ENCODE measurements around the gene RAD18.

Gene RAD18

DNA sequence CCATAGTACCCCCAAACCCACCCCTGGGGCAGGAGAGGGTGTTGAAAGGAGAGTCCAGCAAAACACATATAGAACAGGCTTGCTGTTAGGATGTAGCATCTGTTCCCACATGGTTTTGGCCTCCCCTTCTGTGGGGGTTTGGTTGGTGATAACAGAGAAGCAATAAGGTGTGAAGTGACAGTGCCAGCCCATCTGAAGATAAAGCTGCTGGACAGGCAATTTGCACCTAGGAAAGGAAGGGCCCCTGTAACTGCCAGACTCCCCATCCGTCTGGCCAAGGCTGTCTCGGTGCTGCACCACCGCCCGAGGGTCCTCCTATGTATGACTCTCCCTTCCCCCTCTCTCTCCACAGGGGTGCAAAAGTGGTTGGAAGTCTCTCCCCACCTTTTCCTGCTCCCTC lies 99.4 kb downstream of the RAD18 start:
- DNase-seq, result no peak

DNA sequence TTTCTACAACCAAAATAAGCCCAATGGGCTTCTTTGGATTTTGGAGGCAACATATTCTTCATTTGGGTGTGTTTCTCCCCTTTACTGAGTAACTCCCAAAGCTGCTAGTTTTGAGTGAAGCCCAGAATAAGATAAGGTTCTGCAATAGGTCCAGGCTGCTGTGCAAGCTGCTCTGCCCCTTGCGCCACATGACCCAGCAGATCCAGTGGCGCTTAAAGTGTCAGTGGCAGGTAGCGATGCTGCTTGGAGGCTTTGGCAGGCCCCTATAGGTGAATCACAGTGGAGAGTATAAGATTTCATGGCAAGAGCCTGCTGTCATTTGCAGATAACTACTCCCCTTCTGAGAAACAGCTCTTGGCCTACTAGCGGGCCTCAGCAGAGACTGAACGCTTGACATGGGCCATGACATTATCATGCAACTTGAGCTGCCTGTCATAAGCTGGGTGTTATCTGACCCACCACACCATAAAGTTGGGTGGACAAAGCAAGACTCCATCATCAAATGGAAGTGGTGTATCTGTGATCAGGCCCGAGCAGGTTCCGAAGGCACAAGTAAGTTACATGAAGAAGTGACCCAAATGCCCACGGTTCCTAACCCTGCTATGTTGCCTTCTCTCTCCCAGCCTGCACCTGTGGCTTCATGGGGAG lies 105.4 kb downstream of the RAD18 start:
- DNase-seq, result no peak

DNA sequence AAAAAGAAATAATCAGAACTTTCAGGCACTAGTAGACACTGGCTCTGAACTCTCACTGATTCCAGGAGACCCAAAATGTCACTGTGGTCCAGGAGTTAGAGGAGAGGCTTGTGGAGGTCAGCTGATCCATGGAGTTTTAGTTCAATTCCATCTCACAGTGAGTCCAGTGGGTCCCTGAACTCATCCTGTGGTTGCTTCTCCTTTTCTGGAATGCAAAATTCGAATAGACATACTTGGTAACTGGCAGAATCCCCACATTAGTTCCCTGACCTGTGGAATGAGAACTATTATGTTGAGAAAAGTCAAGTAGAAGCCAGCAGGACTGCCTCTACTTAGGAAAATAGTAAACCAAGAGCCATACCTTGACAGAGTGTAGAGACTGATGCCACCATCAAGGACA lies 106.6 kb downstream of the RAD18 start:
- no peak for DNase-seq

DNA sequence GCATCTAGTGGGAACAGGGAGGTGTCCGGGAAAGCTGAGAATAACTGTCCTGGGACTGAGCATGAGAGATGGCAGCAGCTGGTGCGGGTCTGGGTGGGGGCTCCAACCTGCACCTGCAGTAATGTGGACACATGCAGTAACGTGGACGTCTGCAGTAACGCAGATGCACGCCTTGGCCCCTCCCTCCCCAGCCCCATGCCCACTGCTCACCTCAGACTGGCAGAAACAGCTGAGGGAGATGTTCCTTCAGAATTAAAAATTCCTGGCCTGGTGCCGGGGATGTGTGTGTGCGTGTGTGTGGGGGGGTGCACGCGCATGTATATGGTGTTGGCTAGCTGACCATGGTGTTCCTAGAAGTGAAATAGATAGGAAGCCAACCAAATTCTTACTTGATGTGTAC lies 107.2 kb downstream of the RAD18 start:
- no peak for DNase-seq

DNA sequence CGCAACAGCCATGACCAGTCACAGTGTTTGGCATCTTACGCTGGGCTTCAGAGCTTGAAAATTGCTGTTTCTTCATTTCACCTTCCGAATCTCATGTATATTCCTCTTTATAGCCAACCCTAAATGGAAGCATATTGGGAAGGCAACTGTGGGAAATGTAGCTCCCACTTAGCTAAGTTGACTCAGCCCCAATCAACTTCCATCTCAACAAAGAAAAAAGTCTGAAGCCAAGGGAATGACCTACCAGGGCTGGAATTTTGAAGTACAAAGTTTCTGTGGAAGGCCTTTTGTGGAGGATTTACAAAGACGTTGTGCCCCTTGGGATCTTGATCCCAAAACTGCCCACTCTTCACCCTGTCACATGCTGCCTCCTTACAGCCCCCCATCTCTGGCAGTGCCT lies 108.6 kb downstream of the RAD18 start:
- DNase-seq, result no peak

DNA sequence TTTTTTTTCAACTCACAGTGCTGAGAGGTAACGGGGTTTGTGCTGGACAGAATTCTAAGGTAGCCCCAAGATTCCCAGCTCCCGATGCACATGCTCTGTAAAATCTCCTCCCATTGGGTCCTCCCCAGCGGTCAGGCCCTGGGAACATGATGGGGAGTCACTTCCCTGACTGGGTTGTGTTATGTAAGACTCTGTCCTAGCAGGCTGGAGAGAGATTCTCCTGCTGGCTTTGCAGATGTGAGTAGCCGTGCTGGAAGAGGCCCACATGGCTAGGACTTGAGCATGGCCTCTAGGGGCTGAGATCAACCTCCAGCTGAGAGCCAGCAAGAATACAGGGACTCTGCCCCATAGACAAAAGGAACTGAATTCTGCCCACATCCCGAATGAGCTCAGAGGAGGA lies 110.2 kb downstream of the RAD18 start:
- DNase-seq, result no peak

DNA sequence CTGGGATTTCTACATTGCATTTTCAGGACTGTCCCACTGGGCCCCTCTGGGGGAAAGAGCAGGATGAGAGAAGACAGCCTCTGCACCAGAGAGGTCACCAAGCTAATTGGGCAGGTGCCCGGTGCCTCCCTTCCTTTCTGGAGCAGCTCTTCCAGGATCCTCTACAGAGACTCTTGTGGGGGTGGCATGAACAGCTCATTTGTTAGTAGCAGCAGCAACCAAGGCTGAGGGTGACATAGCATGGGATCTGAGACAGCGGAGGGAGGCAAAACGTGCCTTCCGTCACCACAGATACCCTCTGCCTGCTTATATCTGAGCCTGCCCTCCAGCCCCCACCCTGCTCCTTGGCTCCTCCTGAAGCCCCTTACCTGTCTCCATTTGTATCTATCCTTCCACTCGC lies 110.8 kb downstream of the RAD18 start:
- no peak for DNase-seq

DNA sequence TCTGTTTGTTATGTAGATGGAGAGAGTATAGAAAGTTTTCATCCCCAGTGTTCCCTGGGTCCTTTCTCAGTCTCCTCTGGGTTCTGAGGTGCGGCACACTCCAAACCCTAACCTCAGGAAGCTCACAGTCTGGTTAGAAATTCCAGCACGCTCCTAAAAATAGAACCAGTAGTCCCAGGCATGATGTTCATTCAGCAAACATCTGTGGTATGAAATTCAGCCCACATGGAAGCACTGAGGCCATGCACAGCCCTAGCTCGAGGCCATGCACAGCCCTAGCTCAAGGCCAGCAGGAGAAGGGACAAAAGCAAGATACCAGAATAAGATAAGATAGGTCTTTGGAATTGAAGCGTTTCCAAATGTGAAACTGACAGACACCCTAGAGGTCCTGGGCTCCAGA lies 111.6 kb downstream of the RAD18 start:
- no peak for DNase-seq

DNA sequence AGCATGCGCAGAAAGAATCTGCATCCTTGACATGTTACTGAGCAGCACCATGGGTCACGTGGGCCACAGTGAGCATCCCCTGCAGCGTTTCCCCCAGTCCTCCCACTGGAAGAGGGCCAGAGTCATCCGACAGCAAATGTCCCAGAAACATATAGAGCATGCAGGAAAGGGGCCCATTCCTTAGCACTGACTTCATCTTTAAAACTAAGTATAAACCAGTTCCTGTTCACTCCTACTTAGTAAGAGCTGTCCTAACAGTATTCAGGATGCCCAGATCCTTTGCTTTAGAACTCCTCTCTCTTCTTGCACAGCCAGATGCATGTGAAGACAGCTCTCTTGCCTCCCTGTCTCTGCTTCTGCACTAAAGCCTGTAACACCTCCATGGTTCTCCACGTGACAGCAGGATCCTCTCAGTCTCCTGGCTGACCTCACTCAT lies 114.6 kb downstream of the RAD18 start:
- no peak for DNase-seq

DNA sequence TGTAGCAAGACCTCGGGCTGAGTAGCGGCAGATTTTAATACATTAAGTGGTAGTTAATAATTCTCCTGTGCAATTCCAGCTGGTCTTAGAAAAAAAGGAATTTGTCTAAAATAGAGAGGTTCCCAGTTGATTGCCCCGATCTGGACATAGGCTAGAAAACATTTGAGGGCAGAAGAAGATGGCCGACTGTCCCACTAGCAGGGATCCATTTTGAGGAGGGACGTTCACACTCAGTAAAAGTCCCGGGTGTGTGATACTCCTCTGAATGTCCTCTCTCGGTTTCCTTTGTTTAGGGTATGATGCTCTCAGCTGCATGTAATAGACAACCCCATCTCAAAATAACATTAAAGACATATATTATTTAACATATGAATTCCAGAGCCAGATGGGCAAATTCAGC lies 116.0 kb downstream of the RAD18 start:
- DNase-seq, result no peak

DNA sequence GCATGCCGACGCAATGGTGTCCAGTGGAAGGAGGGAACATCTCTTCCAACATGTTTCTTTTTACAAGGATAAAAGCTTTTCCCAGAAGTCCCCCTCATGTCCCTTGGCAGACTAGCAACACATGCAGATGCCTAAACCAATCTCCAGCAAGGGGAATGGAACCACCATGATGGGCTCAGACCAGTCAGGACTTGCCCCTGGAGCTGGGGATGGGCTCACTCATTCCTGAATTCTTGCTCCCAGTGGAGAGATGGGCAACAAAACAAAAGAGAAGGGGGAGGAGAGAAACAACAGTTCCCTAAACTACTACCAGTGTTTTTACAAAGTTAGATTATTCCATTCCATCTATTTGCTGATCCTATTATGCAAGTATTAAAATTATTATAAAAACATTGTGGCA lies 117.1 kb downstream of the RAD18 start:
- DNase-seq, result no peak

DNA sequence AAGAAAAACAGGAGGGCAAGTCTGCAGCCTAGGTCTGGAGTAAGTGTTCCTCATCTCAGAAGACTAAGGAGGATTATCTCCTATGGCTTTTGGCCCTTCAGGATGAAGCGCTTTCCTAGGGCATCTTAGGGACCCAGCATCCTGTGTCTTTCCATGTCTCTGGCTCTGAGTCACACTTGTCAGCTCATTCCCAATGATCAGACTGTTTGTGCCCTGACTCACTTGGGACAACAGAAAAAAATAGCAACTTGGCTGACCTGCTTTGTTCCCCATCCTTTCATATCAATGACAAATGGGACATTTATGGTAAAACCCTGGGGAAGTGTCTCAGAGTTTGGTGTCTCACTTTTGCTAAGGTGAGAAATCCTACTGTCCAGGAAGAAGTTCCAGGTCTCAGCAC lies 117.6 kb downstream of the RAD18 start:
- DNase-seq, result no peak

DNA sequence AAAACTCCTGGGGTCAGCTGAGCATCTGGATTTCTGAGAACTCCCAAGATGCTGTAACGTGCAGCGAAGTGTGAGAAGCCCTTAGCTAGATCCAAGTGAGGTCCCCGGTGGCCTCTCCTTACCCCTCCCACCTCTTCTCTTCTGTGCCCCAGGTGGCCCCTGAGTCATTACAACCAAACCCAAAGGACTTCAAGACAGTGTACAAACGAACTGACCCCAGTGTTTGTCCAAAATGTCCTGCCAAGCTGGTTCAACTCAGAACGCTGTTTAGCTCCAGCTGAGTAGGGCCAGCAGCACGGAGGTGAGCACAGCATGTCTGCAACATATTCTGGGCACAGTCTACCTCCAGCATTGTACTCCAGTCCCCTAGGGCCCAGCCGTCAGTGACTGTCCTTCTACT lies 119.9 kb downstream of the RAD18 start:
- DNase-seq, result no peak

DNA sequence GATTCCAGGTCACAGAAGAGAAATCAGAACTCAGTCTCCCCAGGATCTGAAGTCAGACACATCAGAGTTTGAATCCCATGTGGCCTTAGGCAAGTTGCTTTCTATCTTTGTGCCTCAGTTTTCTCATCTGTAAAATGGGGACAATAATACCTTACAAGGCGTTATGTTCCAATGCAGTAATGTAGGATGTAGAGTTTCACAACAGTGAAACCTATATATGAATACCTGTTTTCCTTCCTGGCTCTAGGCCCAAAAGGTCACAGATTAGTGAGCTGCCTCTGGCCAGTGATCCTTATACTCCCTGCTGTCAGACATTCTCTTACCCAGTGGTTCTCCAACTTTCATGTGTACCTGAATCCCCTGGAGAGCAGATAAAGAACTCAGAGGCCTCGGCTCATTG lies 121.0 kb downstream of the RAD18 start:
- no peak for DNase-seq

DNA sequence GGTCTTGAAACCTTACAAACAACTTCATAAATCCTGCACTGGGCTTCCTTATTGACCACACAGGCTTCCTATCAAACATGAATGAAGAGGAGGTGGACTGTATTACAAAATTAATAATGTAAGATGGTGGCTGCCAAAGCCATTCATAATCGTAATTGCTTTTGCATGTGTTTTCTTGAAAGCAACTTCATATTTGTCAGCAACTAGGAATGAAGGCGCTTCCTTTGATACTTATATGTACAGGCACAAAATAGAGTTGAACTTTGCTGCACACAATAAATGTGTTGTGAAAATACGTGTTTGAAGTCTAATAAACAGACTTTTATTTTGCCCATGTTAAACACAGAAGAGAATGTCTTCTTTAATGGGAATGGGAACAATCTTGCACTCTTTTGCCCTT lies 121.8 kb downstream of the RAD18 start:
- no peak for DNase-seq

DNA sequence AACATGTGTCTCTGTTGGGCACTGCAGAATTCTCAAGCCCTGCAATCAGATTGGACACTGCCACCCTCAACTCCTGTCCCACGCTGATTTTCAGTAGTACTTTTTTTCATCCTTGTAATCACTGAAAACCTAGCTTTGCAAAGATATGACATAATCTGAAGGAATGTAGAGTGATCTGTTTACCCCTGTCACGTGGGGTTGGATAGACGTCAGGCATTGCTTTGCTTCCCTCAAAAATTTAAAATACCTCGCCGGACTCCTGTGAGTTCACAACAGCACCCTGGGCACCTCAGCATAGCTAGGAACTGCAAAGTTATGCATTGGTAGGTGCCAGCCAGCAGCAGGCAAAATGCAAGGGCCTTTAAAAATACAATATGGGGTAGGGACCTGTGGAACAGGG lies 122.7 kb downstream of the RAD18 start:
- no peak for DNase-seq

DNA sequence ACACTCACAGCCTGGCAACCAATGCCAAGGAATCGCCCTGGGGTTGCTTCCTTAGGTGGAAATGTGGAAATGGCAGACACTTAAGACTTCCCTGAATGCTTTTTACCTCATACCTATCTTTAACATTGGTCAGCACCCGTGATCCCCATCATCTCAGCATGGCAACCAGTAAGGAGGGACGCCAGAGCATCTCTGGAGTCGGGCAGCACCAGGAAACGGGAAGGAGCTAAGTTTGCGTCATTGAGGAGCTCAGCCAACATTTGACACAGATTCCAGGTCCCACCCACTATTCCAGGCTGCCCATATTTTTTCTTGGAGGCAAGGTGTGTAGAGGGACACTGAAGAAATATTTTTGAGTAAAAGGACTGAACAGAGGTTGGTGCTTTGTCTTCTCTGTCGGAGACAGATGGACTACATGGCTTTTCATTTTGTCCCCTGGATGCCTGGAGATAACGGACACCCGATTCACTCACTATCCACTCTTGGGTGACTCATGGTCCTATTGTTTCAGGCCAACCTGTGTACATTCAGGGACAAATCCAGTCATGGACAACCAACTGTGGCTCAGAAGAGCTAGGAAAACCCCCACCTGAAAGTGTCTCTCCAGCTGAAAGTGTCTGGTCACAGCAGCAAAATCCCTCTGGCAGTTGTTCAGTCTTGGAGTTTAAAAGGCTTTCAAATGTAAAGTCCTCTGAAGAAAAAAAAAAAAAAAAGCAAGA lies 123.5 kb downstream of the RAD18 start:
- no peak for DNase-seq

DNA sequence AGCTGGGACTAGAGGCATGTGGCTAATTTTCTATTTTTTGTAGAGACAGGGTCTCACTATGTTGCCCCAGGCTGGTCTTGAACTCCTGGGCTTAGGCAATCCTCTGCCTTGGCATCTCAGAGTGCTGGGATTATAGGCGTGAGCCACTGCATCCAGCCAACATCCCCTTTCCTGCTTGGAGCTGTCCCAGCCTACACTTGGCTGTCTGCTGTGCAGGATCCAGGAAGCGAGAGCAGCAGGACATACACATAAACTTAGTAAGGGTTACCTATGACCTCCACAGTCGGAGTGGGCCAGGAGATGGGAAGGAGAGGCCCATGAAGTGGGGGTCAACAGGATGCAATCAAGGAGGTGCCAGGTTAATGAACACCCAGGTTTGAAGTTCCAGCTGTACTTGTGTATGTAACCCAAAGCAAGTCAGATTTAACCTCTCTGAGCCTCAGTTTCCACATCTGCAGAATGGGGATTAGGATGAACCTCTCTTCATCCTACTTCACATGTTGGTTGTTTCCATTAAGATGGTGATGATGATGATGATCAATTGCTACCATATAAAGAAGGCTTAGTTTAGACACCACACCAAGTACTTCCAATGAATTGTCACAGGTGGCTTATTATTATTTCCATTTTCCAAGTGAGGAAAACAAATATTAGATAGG lies 124.4 kb downstream of the RAD18 start:
- no peak for DNase-seq

DNA sequence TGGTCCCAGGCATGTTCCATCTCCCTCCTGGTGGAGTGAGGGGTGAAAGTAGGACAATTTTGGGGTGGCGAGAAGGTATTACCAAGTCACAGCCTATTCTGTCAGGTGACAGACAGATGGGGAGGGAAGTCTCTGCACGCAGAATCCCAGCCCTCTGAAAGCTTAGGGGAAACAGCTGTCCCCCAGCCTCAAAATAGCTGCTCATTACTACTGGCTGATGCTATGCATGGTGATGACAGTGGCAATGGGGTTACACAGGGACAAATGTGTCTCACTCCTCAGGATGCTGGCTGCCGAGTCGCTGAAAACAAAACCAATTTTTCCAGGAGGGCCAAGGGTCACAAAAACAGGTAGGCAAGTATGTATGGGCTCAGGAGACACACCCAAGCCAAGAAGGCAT lies 125.0 kb downstream of the RAD18 start:
- no peak for DNase-seq

DNA sequence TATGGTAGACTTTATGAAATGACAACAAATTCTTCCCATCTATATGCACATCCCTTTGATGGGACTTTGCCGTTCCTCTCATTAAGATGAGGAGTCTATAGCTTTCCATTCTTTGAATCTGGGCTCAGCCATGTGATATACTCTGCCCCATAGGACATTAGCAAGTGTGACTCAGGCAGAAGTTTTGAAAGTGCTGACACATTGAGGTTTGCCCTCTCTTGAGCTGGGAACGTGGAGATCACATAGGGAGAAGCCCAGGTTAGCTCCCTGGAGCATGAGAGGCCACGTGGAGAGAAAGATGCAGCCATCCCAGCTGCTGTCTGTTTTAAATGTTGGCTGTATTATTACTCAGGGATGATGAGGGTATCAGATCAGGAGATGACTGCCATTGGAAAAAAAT lies 126.1 kb downstream of the RAD18 start:
- DNase-seq, result no peak

DNA sequence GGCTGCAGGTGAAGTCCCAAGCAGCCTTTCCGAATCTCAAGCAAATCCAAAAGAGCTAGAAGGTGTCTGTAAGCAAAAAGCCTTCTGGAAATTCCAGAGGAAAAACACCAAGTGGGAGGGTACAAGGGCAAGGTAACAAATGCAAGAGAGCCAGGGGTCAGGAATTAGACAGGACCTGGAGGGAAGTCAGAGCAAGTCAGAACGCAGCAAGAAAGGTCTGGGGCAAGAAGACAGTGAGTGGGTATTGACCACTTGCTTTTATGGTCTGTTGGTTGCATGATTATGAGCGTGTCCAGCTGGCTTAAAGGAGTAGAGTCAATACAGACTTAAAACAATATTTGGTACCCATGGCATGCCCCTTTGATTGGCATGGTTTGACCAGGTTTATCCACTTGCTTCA lies 127.2 kb downstream of the RAD18 start:
- DNase-seq, result no peak

DNA sequence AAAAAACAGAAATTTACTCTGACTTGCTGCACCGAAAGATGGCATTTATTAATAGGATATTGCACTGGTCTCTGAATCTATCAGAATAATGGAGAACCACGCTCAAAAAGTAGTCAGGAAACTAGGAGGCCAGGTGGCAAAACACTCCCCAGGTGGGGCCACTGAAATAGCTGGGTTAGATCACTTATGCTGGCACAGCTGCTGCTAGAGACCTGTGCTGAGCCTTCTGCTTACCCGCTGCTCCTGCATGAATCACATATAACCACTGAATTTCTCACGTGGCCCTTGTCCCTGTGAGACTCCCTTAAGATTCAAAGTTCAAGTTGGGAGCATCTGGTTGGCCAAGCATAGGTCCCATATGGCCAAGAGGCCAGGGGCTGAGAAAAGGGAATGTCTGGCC lies 127.9 kb downstream of the RAD18 start:
- DNase-seq, result peak; percentile 10

DNA sequence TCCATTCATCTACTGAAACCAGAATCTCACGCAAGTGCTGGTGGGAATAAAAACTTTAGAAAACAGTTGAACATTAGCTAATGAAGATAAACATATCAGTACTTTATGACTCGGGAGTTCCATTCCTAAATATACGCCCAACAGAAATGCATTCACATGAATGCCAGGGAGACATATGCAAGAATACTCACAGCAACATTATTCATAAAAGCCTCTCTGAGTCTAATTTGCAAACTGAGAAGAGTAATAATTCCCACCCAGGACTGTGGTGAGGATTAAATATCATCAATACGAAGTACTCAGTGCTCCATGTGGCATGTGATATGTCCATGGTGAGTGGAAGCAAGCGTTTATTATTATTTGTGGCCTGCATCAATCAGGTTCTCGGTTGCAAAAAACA lies 128.3 kb downstream of the RAD18 start:
- DNase-seq, result no peak

DNA sequence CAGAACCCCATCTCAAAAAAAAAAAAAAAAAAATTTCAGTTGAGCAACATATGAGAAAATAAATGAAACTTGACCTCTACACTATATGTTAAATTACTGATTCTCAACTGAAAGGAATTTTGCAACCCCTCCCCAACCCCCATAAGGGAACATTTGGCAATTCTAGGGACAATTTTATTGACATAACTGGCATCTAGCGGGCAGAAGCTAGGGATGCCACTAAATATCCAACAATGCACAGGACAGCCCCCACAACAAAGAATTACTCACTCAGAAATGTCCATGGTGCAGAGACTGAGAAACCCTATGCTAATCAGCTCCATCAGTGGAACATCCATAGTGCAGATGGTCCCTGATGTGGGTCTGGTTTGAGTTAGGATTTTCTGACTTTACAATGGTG lies 135.6 kb downstream of the RAD18 start:
- no peak for DNase-seq

All from NCI-H146 (cell line).